K562 (cell line): ENCODE measurements around the gene GRAMD2B. TPM values are rescaled to one million over a fixed set of nuclear protein-coding genes. Genes with fewer than 3 reads are reported as not detected.

Experiments
- ATAC-seq: fragments of 200-7000 bp; cut with Tn5 transposase; 3 replicates; pipeline ENCODE4 v1.9.1; 2020; ENCODE audit warnings: moderate library complexity
- BruUV-seq: library from RNA; stranded (reverse); fragments of 400-500 nt; replicated peaks from 2 replicates; lab custom pipeline; 2021; lab: Mats Ljungman, UMichigan
- CTCF ChIA-PET: fragments of 300-600 bp; formaldehyde crosslinking; extraction: SDS; loops from one replicate; lab custom pipeline; 2021; ENCODE audit warnings: low intra/inter-chr PET ratio; lab: Yijun Ruan, JAX
- POLR2A ChIA-PET: fragments of 300-600, 350-650 bp; sonication (Branson Sonifier 250); formaldehyde crosslinking; extraction: SDS; loops from one replicate; lab custom pipeline; 2021; ENCODE audit warnings: antibody characterized with exemption, inconsistent platforms; lab: Yijun Ruan, JAX
- DNase-seq, 4 experiments: peaks; one replicate each; pipeline versions ENCODE4 v3.0.0 to v3.0.0-alpha.2; 2011 to 2018; ENCODE audit warnings: low spot score in 3 of 4, mixed read lengths in 3 of 4; ENCODE audit errors: extremely low read depth in 1 of 4
- FAIRE-seq: peaks from 2 replicates; lab custom pipeline; 2011; peaks lifted over from hg19 to GRCh38; lab: Jason Lieb, UNC
- H2AFZ ChIP-seq: 2 replicates; pipeline ENCODE4 v1.6.0; 2011; ENCODE audit warnings: low read depth, low read length, control low read depth, inconsistent platforms
- H3K27ac ChIP-seq: fragments of 200-600 bp; 3 replicates; pipeline ENCODE4 v1.8.0; 2011; ENCODE audit warnings: low read depth, mild to moderate bottlenecking, control low read depth, inconsistent platforms, low read length, moderate library complexity, mixed read lengths; ENCODE audit errors: extremely low read depth
- H3K27me3 ChIP-seq, 2 experiments: fragments of 300-600 bp in 1 of 2; 2 replicates in 1 of 2; 3 replicates in 1 of 2; pipeline versions ENCODE4 v1.6.0 to v1.8.0; 2011; ENCODE audit warnings: inconsistent platforms in 2 of 2, low read length in 2 of 2, mild to moderate bottlenecking in 1 of 2, mixed read lengths in 1 of 2, moderate library complexity in 1 of 2; ENCODE audit not compliant: control insufficient read depth in 2 of 2, insufficient read depth in 2 of 2
- H3K36me3 ChIP-seq: fragments of 300-600 bp; 3 replicates; pipeline ENCODE4 v1.8.0; 2011; ENCODE audit warnings: mild to moderate bottlenecking, low read length, inconsistent platforms; ENCODE audit not compliant: control insufficient read depth, insufficient read depth
- H3K4me1 ChIP-seq, 2 experiments: fragments of 200-600 bp in 1 of 2; replicated peaks in 1 of 2; 2 replicates in 1 of 2; 3 replicates in 1 of 2; pipeline versions ENCODE4 v1.5.1 to v1.8.0; 2011; ENCODE audit warnings: inconsistent platforms in 2 of 2, low read length in 2 of 2, mild to moderate bottlenecking in 1 of 2, mixed read lengths in 1 of 2, moderate library complexity in 1 of 2; ENCODE audit not compliant: control insufficient read depth in 2 of 2, insufficient read depth in 2 of 2
- H3K4me2 ChIP-seq: 2 replicates; pipeline ENCODE4 v1.6.1; 2011; ENCODE audit warnings: low read length, control low read depth, inconsistent platforms, mixed read lengths; ENCODE audit not compliant: insufficient read depth
- H3K4me3 ChIP-seq: fragments of 200-600 bp; sonication (generic), shearing (Covaris generic); 2 replicates; pipeline ENCODE4 v1.5.1; 2016; ENCODE audit warnings: control low read depth, inconsistent platforms
- H3K79me2 ChIP-seq: fragments of 200-600 bp; 3 replicates; pipeline ENCODE4 v1.8.0; 2011; ENCODE audit warnings: low read length, inconsistent platforms; ENCODE audit not compliant: control insufficient read depth, insufficient read depth
- H3K9ac ChIP-seq, 2 experiments: 2 replicates each; pipeline versions ENCODE4 v1.6.0 to v1.6.1; 2011; ENCODE audit warnings: low read depth in 2 of 2, low read length in 2 of 2, control low read depth in 1 of 2, inconsistent platforms in 1 of 2, mild to moderate bottlenecking in 1 of 2, mixed read lengths in 1 of 2; ENCODE audit not compliant: insufficient read depth in 1 of 2
- H3K9me1 ChIP-seq: one replicate; pipeline ENCODE4 v1.6.0; 2011; ENCODE audit warnings: inconsistent platforms, mild to moderate bottlenecking, low read length, moderate library complexity; ENCODE audit not compliant: control insufficient read depth, insufficient read depth
- H3K9me3 ChIP-seq: replicated peaks from 2 replicates; pipeline ENCODE4 v1.5.1; 2011; ENCODE audit warnings: low read depth, low read length, inconsistent platforms; ENCODE audit not compliant: control insufficient read depth, insufficient read depth
- H4K20me1 ChIP-seq: replicated peaks from 2 replicates; pipeline ENCODE4 v1.6.1; 2011; ENCODE audit warnings: low read length, inconsistent platforms, mixed read lengths; ENCODE audit not compliant: control insufficient read depth, insufficient read depth
- E2F4 ChIP-seq: sonication (generic); formaldehyde crosslinking; IDR thresholded peaks from 2 replicates; pipeline ENCODE4 v1.8.0; 2022; ENCODE audit warnings: mild to moderate bottlenecking, low read depth, missing genetic modification reagents
- MCM7 ChIP-seq, 2 experiments: fragments of 450-650 bp; IDR thresholded peaks; 2 replicates each; pipeline ENCODE4 v1.6.1; 2016 to 2018
- PCBP1 ChIP-seq: fragments of 200-400 bp; formaldehyde crosslinking; IDR thresholded peaks from 2 replicates; pipeline ENCODE4 v1.6.1; 2018; ENCODE audit warnings: mild to moderate bottlenecking, low read depth, low read length; ENCODE audit not compliant: poor library complexity, severe bottlenecking
- PHB2 ChIP-seq: fragments of 450-650 bp; IDR thresholded peaks from 2 replicates; pipeline ENCODE4 v1.6.1; 2017; ENCODE audit warnings: low read depth
- POLR2AphosphoS2 ChIP-seq: IDR thresholded peaks from 2 replicates; pipeline ENCODE4 v1.6.1; 2012; ENCODE audit warnings: low read length, improper control_type of control experiment
- SAP30 ChIP-seq: fragments of 200-600 bp; sonication (generic); IDR thresholded peaks from 2 replicates; pipeline ENCODE4 v1.6.1; 2012; ENCODE audit warnings: borderline replicate concordance, low read depth, mild to moderate bottlenecking, moderate library complexity, low read length, control low read depth, inconsistent platforms; ENCODE audit not compliant: insufficient read depth, poor library complexity, severe bottlenecking
- SMAD1 ChIP-seq: fragments of 150-350 bp; IDR thresholded peaks from 2 replicates; pipeline ENCODE4 v1.6.1; 2014; ENCODE audit warnings: low read length, low read depth; ENCODE audit not compliant: partially characterized antibody
- SOX6 ChIP-seq: fragments of 450-650 bp; IDR thresholded peaks from 2 replicates; pipeline ENCODE4 v1.6.1; 2014; ENCODE audit warnings: mild to moderate bottlenecking
- TBP ChIP-seq: optimal IDR thresholded peaks from 2 replicates; pipeline ENCODE3; 2011; ENCODE audit warnings: low read depth, low read length, improper control_type of control experiment
- ZBTB1 ChIP-seq: sonication (generic); formaldehyde crosslinking; IDR thresholded peaks from 2 replicates; pipeline ENCODE4 v1.8.1; 2023; ENCODE audit warnings: missing genetic modification reagents, low read depth, mild to moderate bottlenecking, borderline replicate concordance
- ZNF764 ChIP-seq: fragments of 250-450 bp; sonication (Bioruptor Pico); IDR thresholded peaks from 2 replicates; pipeline ENCODE4 v1.4.0; 2020; ENCODE audit warnings: low read depth, mild to moderate bottlenecking, moderate library complexity
- WGBS: fragments of 100-300 bp; shearing (Covaris generic); methylation state at CpG from one replicate; pipeline ENCODE4 v1.1.6; 2016; ENCODE audit warnings: low coverage, mixed read lengths; ENCODE audit not compliant: insufficient coverage; ENCODE audit errors: missing lambda C conversion rate; 5-methylcytosine and 5-hydroxymethylcytosine counted together
- in situ Hi-C: fragments of 300-500 bp; cut with MboI; formaldehyde crosslinking; loops from 4 replicates; pipeline ENCODE4 v1.15.0; 2018; ENCODE audit warnings: inconsistent platforms, mixed read lengths
- intact Hi-C: fragments of 100-400 bp; cut with micrococcal nuclease; formaldehyde crosslinking; loops from 2 replicates; pipeline ENCODE4 v1.14.2; 2022
- polyA plus RNA-seq, 8 experiments: library from polyadenylated mRNA; depleted of rRNA in 4 of 8; stranded (reverse) in 5 of 8; unstranded in 3 of 8; fragments of >200 nt; fragmentation: Nextera tagmentation in 2 of 8; fragmentation: Illumina TruSeq in 1 of 8; extraction: Ambion mirVana in 2 of 8; extraction: Trizol in 1 of 8; gene quantifications; 2 replicates each; pipeline versions ENCODE4 v1.2.1 to v1.2.3, GENCODE V29; 2011 to 2014; ENCODE audit warnings: inconsistent platforms in 1 of 8, missing spikeins in 1 of 8
- total RNA-seq, 7 experiments: library from RNA; depleted of rRNA in 6 of 7; stranded (reverse); fragments of >200 nt in 6 of 7; fragmentation: Illumina TruSeq in 2 of 7; extraction: Trizol in 2 of 7; gene quantifications; 2 replicates each; pipeline versions ENCODE4 v1.2.1 to v1.2.3, GENCODE V29; 2011 to 2021; ENCODE audit warnings: low replicate concordance in 1 of 7
- TF ChIP-seq, protein P1 (sequence below): fragments of 250-450 bp; sonication (Bioruptor Pico); IDR thresholded peaks from 2 replicates; pipeline ENCODE4 v1.5.0; 2020; ENCODE audit warnings: mild to moderate bottlenecking, borderline replicate concordance

Gene GRAMD2B
- total and polyA plus RNA-seq, 9 of the 15 experiments (the other 6 are each of a cell fraction or from before 2014, with no cell fraction given), result 0.32 to 4.2 (median 1.4) TPM

- no TSS peak for BruUV-seq
Observed at GRCh38 chr5:126448720-126449119, 25.5 kb downstream of the GRAMD2B start.

More at GRCh38 chr5:126448720-126449119, 25.5 kb downstream of the GRAMD2B start:
- no peak for ATAC-seq
- no peak overlapping the region for H2AFZ ChIP-seq
- H3K27me3 ChIP-seq, result no peaks in the 10 kb centered on the region
- H4K20me1 ChIP-seq, result no peaks in the 10 kb centered on the region
- H3K9me3 ChIP-seq, result no peaks in the 10 kb centered on the region
- 41% methylated on average over 8 of the region's 8 CpGs for WGBS
- CTCF ChIA-PET, result no interaction called here
- no peak overlapping the region for H3K27ac ChIP-seq
- intact Hi-C loops, result no loop called here
- no peak overlapping the region for H3K9ac ChIP-seq
- H3K4me2 ChIP-seq, result no peak overlapping the region
- H3K36me3 ChIP-seq, result no peaks in the 10 kb centered on the region
- FAIRE-seq, result no peak
- DNase-seq, result no peak
- no peaks in the 10 kb centered on the region for H3K9me1 ChIP-seq
- peaks cover 7 to 20% of the 10 kb centered on the region in 2 experiments; a peak in 4 of 5 replicates for H3K4me1 ChIP-seq
- TF ChIP-seq MCM7 (IDR thresholded peaks at IDR 0.05) (no peak), ZNF764 (CRISPR knock-in tag) (no peak), SAP30 (no peak), TBP (no peak), ZBTB1 (no peak), POLR2AphosphoS2 (no peak), SMAD1 (no peak), PHB2 (no peak), SOX6 (no peak), PCBP1 (no peak), E2F4 (CRISPR knock-in tag) (no peak)
- TF ChIP-seq, protein P1, sequence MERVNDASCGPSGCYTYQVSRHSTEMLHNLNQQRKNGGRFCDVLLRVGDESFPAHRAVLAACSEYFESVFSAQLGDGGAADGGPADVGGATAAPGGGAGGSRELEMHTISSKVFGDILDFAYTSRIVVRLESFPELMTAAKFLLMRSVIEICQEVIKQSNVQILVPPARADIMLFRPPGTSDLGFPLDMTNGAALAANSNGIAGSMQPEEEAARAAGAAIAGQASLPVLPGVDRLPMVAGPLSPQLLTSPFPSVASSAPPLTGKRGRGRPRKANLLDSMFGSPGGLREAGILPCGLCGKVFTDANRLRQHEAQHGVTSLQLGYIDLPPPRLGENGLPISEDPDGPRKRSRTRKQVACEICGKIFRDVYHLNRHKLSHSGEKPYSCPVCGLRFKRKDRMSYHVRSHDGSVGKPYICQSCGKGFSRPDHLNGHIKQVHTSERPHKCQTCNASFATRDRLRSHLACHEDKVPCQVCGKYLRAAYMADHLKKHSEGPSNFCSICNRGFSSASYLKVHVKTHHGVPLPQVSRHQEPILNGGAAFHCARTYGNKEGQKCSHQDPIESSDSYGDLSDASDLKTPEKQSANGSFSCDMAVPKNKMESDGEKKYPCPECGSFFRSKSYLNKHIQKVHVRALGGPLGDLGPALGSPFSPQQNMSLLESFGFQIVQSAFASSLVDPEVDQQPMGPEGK (CRISPR knock-in tag), result no peak
- TF ChIP-seq, all 486 proteins: peak for 0
- POLR2A ChIA-PET, result no interaction called here
- H3K4me3 ChIP-seq, result no peak overlapping the region
- in situ Hi-C loops, result no loop called here
- no peaks in the 10 kb centered on the region for H3K79me2 ChIP-seq
